WTC11 (cell line): ENCODE measurements around the gene SORCS2. TPM values are rescaled to one million over a fixed set of nuclear protein-coding genes. Genes with fewer than 3 reads are reported as not detected.

Source experiments
- ATAC-seq: fragments of 200-7000 bp; cut with Tn5 transposase; 2 replicates; pipeline ENCODE4 v1.10.0; 2021; ENCODE audit warnings: mild to moderate bottlenecking, moderate library complexity
- CTCF ChIA-PET: fragments of 300-600 bp; sonication (Branson Sonifier 250); formaldehyde crosslinking; loops from one replicate; lab custom pipeline; 2021; ENCODE audit warnings: antibody characterized with exemption; lab: Charles Lee
- POLR2A ChIA-PET: fragments of 350-600 bp; sonication (Branson Sonifier 250); formaldehyde crosslinking; loops from one replicate; lab custom pipeline; 2021; ENCODE audit warnings: antibody characterized with exemption; lab: Charles Lee
- DNase-seq: peaks from one replicate; pipeline ENCODE4 v3.0.0; 2021; ENCODE audit warnings: low spot score
- H3K27ac Mint-ChIP-seq: 2 replicates; pipeline ENCODE4 v1.8.0; 2021; ENCODE audit warnings: mixed read lengths
- H3K27me3 Mint-ChIP-seq: 2 replicates; pipeline ENCODE4 v1.8.0; 2021; ENCODE audit warnings: low read depth, mild to moderate bottlenecking, moderate library complexity, mixed read lengths
- H3K36me3 Mint-ChIP-seq: 2 replicates; pipeline ENCODE4 v1.8.0; 2021; ENCODE audit warnings: mixed read lengths
- H3K4me1 Mint-ChIP-seq: 2 replicates; pipeline ENCODE4 v1.8.0; 2022; ENCODE audit warnings: mixed read lengths
- H3K4me3 Mint-ChIP-seq: 2 replicates; pipeline ENCODE4 v1.8.0; 2021; ENCODE audit warnings: mild to moderate bottlenecking, moderate library complexity, mixed read lengths
- H3K9me3 Mint-ChIP-seq: 2 replicates; pipeline ENCODE4 v1.8.0; 2021; ENCODE audit warnings: mixed read lengths
- ATF1 ChIP-seq: sonication (generic); formaldehyde crosslinking; IDR thresholded peaks from 2 replicates; pipeline ENCODE4 v1.8.1; 2023; ENCODE audit warnings: mild to moderate bottlenecking, moderate library complexity, missing genetic modification reagents
- CBFB ChIP-seq: sonication (generic); formaldehyde crosslinking; IDR thresholded peaks from 2 replicates; pipeline ENCODE4 v1.8.1; 2022; ENCODE audit warnings: mild to moderate bottlenecking, low read depth, missing genetic modification reagents
- ELF4 ChIP-seq: sonication (generic); formaldehyde crosslinking; IDR thresholded peaks from 2 replicates; pipeline ENCODE4 v1.8.1; 2022; ENCODE audit warnings: low read depth, mild to moderate bottlenecking, moderate library complexity, missing genetic modification reagents
- ETV6 ChIP-seq: sonication (generic); formaldehyde crosslinking; IDR thresholded peaks from 2 replicates; pipeline ENCODE4 v1.8.1; 2022; ENCODE audit warnings: mild to moderate bottlenecking, missing genetic modification reagents
- IRF2 ChIP-seq: sonication (generic); formaldehyde crosslinking; IDR thresholded peaks from 2 replicates; pipeline ENCODE4 v1.8.0; 2022; ENCODE audit warnings: low read depth, missing genetic modification reagents, borderline replicate concordance
- JUN ChIP-seq: sonication (generic); formaldehyde crosslinking; IDR thresholded peaks from 2 replicates; pipeline ENCODE4 v1.8.0; 2023; ENCODE audit warnings: mild to moderate bottlenecking, missing genetic modification reagents
- KAT7 ChIP-seq: sonication (generic); formaldehyde crosslinking; IDR thresholded peaks from 2 replicates; pipeline ENCODE4 v1.8.1; 2023; ENCODE audit warnings: missing genetic modification reagents, mild to moderate bottlenecking, borderline replicate concordance
- MXD4 ChIP-seq: fragments of 250-450 bp; sonication (Bioruptor Pico); IDR thresholded peaks from 2 replicates; pipeline ENCODE4 v1.8.0; 2021; ENCODE audit warnings: mild to moderate bottlenecking, moderate library complexity, borderline replicate concordance
- MYBL2 ChIP-seq: sonication (generic); formaldehyde crosslinking; IDR thresholded peaks from 2 replicates; pipeline ENCODE4 v1.8.1; 2023; ENCODE audit warnings: mild to moderate bottlenecking, moderate library complexity, missing genetic modification reagents
- NR1H2 ChIP-seq: sonication (generic); formaldehyde crosslinking; IDR thresholded peaks from 2 replicates; pipeline ENCODE4 v1.9.0; 2021; ENCODE audit warnings: mild to moderate bottlenecking, moderate library complexity, missing genetic modification reagents
- NR2C2 ChIP-seq: sonication (generic); formaldehyde crosslinking; IDR thresholded peaks from 2 replicates; pipeline ENCODE4 v1.8.0; 2022; ENCODE audit warnings: mild to moderate bottlenecking, missing genetic modification reagents
- PRRX2 ChIP-seq: fragments of 250-450 bp; sonication (Bioruptor Pico); IDR thresholded peaks from 2 replicates; pipeline ENCODE4 v1.8.0; 2021; ENCODE audit warnings: mild to moderate bottlenecking
- TEAD4 ChIP-seq: sonication (generic); formaldehyde crosslinking; IDR thresholded peaks from 2 replicates; pipeline ENCODE4 v1.8.0; 2022; ENCODE audit warnings: mild to moderate bottlenecking, missing genetic modification reagents
- ZNF263 ChIP-seq: sonication (generic); formaldehyde crosslinking; IDR thresholded peaks from 2 replicates; pipeline ENCODE4 v1.8.1; 2022; ENCODE audit warnings: low read depth, mild to moderate bottlenecking, moderate library complexity, missing genetic modification reagents
- ZNF317 ChIP-seq: sonication (generic); formaldehyde crosslinking; IDR thresholded peaks from 2 replicates; pipeline ENCODE4 v1.8.1; 2023; ENCODE audit warnings: low read depth, mild to moderate bottlenecking, moderate library complexity, missing genetic modification reagents, borderline replicate concordance
- ZNF396 ChIP-seq: fragments of 250-450 bp; sonication (Bioruptor Pico); IDR thresholded peaks from 2 replicates; pipeline ENCODE4 v1.8.0; 2021; ENCODE audit warnings: mild to moderate bottlenecking, moderate library complexity, borderline replicate concordance
- ZNF671 ChIP-seq: fragments of 250-450 bp; sonication (Bioruptor Pico); IDR thresholded peaks from 2 replicates; pipeline ENCODE4 v1.8.0; 2021; ENCODE audit warnings: mild to moderate bottlenecking
- total RNA-seq: library from RNA; stranded (reverse); gene quantifications from 3 replicates; pipeline ENCODE4 v1.2.3, GENCODE V29; 2021
- TF ChIP-seq, protein P1 (sequence below): sonication (generic); formaldehyde crosslinking; IDR thresholded peaks from 2 replicates; pipeline ENCODE4 v1.8.1; 2023; ENCODE audit warnings: mild to moderate bottlenecking, missing genetic modification reagents, moderate library complexity
- TF ChIP-seq, protein P2 (sequence below): sonication (generic); formaldehyde crosslinking; IDR thresholded peaks from 2 replicates; pipeline ENCODE4 v1.8.1; 2023; ENCODE audit warnings: mild to moderate bottlenecking, missing genetic modification reagents, borderline replicate concordance
- TF ChIP-seq, protein P3 (sequence below): fragments of 200-600 bp; IDR thresholded peaks from 2 replicates; pipeline ENCODE4 v1.8.0; 2022; ENCODE audit warnings: antibody characterized with exemption
- TF ChIP-seq, protein P4 (sequence below): sonication (generic); formaldehyde crosslinking; IDR thresholded peaks from 2 replicates; pipeline ENCODE4 v1.8.1; 2022; ENCODE audit warnings: mild to moderate bottlenecking, moderate library complexity, missing genetic modification reagents
- TF ChIP-seq, protein P5 (sequence below): sonication (generic); formaldehyde crosslinking; IDR thresholded peaks from 2 replicates; pipeline ENCODE4 v1.8.1; 2022; ENCODE audit warnings: missing genetic modification reagents, borderline replicate concordance

The SORCS2 gene
- total RNA-seq, 1 experiment from 2014 or later, result 6.6 TPM

DNA sequence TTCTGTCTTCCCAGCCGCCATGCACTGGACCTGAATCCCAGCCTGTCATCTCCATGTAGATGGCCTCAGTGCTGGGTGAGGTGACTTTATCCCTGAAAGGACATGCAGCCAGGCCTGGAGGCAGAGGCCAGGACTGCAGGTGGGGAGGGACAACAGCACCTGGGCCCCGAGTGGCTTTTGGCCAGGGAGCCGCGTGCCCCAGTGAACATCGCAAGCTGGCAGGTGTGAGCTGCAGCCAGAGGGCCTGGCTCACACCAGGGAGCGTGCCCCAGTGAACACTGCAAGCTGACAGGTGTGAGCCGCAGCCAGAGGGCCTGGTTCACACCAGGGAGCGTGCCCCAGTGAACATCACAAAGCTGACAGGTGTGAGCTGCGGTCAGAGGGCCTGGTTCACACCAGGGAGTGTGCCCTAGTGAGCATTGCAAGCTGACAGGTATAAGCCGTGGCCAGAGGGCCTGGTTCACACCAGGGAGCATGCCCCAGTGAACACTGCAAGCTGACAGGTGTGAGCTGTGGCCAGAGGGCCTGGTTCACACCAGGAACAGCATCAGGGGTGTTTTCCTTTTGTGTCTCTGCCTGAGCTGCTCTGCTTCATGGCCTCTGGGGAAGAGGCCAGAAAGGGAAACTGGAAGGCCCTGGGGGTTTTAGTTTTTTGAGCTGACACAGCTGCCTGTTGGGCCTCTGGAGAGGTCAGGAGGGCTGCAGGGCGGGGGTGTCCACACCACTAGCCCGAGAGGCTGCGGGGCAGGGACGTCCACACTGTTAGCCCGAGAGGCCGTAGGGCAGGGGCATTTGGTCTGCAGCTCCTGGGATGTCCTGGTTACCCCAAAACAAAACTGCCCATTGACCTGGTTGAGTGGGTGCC lies 265.1 kb downstream of the SORCS2 start:
- no peaks in the 10 kb centered on the region; the same call in 1 of the 2 replicates for H3K27me3 Mint-ChIP-seq
- H3K27ac Mint-ChIP-seq, result no peak overlapping the region
- DNase-seq, result no peak
- POLR2A ChIA-PET, result no interaction called here
- H3K36me3 Mint-ChIP-seq, result no peaks in the 10 kb centered on the region
- CTCF ChIA-PET, result interaction anchor here (0.6 kb wide), 1 partner anchor 345 kb away, joined by 3 read pairs; no protein-coding TSS in a partner anchor
- H3K9me3 Mint-ChIP-seq, result no peaks in the 10 kb centered on the region
- TF ChIP-seq, protein P1, sequence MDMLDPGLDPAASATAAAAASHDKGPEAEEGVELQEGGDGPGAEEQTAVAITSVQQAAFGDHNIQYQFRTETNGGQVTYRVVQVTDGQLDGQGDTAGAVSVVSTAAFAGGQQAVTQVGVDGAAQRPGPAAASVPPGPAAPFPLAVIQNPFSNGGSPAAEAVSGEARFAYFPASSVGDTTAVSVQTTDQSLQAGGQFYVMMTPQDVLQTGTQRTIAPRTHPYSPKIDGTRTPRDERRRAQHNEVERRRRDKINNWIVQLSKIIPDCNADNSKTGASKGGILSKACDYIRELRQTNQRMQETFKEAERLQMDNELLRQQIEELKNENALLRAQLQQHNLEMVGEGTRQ (CRISPR knock-in tag), result no peak
- TF ChIP-seq, protein P2, sequence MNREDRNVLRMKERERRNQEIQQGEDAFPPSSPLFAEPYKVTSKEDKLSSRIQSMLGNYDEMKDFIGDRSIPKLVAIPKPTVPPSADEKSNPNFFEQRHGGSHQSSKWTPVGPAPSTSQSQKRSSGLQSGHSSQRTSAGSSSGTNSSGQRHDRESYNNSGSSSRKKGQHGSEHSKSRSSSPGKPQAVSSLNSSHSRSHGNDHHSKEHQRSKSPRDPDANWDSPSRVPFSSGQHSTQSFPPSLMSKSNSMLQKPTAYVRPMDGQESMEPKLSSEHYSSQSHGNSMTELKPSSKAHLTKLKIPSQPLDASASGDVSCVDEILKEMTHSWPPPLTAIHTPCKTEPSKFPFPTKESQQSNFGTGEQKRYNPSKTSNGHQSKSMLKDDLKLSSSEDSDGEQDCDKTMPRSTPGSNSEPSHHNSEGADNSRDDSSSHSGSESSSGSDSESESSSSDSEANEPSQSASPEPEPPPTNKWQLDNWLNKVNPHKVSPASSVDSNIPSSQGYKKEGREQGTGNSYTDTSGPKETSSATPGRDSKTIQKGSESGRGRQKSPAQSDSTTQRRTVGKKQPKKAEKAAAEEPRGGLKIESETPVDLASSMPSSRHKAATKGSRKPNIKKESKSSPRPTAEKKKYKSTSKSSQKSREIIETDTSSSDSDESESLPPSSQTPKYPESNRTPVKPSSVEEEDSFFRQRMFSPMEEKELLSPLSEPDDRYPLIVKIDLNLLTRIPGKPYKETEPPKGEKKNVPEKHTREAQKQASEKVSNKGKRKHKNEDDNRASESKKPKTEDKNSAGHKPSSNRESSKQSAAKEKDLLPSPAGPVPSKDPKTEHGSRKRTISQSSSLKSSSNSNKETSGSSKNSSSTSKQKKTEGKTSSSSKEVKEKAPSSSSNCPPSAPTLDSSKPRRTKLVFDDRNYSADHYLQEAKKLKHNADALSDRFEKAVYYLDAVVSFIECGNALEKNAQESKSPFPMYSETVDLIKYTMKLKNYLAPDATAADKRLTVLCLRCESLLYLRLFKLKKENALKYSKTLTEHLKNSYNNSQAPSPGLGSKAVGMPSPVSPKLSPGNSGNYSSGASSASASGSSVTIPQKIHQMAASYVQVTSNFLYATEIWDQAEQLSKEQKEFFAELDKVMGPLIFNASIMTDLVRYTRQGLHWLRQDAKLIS (CRISPR knock-in tag), result no peak
- no peak for TF ChIP-seq KAT7 (CRISPR knock-in tag)
- no peak for TF ChIP-seq MXD4 (CRISPR knock-in tag)
- no peak for TF ChIP-seq ETV6 (CRISPR knock-in tag)
- TF ChIP-seq JUN (CRISPR knock-in tag), result no peak
- TF ChIP-seq, protein P3, sequence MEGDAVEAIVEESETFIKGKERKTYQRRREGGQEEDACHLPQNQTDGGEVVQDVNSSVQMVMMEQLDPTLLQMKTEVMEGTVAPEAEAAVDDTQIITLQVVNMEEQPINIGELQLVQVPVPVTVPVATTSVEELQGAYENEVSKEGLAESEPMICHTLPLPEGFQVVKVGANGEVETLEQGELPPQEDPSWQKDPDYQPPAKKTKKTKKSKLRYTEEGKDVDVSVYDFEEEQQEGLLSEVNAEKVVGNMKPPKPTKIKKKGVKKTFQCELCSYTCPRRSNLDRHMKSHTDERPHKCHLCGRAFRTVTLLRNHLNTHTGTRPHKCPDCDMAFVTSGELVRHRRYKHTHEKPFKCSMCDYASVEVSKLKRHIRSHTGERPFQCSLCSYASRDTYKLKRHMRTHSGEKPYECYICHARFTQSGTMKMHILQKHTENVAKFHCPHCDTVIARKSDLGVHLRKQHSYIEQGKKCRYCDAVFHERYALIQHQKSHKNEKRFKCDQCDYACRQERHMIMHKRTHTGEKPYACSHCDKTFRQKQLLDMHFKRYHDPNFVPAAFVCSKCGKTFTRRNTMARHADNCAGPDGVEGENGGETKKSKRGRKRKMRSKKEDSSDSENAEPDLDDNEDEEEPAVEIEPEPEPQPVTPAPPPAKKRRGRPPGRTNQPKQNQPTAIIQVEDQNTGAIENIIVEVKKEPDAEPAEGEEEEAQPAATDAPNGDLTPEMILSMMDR, result no peak
- TF ChIP-seq ZNF671, result no peak
- TF ChIP-seq, protein P4, sequence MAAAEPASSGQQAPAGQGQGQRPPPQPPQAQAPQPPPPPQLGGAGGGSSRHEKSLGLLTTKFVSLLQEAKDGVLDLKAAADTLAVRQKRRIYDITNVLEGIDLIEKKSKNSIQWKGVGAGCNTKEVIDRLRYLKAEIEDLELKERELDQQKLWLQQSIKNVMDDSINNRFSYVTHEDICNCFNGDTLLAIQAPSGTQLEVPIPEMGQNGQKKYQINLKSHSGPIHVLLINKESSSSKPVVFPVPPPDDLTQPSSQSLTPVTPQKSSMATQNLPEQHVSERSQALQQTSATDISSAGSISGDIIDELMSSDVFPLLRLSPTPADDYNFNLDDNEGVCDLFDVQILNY (CRISPR knock-in tag), result no peak
- TF ChIP-seq CBFB (CRISPR knock-in tag), result no peak
- no peak for TF ChIP-seq MYBL2 (CRISPR knock-in tag)
- TF ChIP-seq, all 79 proteins: peak for 0
- Mint-ChIP-seq H3K4me3 (no peak overlapping the region), H3K4me1 (peaks cover 14% of the 10 kb centered on the region)
- ATAC-seq, result no peak

DNA sequence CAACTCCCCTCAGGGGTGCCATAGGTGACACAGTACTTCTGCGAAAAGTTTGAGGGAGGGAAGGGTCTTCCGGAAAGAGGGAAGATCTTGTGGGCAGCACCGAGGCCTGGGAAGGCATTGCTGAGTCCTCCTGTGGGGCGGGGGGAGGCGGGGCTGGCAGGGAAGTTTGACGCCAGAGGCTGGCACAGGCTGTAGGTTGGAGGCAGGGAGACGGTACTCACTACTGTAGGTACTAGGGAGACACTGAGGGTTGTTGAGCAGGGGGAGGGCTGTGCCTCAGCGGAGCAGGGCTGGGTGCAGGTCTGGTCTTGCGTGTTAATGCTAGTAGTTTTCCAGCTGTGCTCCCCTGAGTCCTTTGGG lies 265.7 kb downstream of the SORCS2 start:
- Mint-ChIP-seq H3K27me3 (no peaks in the 10 kb centered on the region; the same call in 1 of the 2 replicates), H3K27ac (no peak overlapping the region), H3K4me3 (no peak overlapping the region), H3K9me3 (no peaks in the 10 kb centered on the region), H3K4me1 (peaks cover 14% of the 10 kb centered on the region), H3K36me3 (no peaks in the 10 kb centered on the region)
- ChIA-PET CTCF (no interaction called here), POLR2A (no interaction called here)
- TF ChIP-seq ATF1 (CRISPR knock-in tag), result no peak
- TF ChIP-seq PRRX2 (CRISPR knock-in tag), result no peak
- no peak for TF ChIP-seq ELF4 (CRISPR knock-in tag)
- no peak for TF ChIP-seq NR1H2
- TF ChIP-seq, protein P5, sequence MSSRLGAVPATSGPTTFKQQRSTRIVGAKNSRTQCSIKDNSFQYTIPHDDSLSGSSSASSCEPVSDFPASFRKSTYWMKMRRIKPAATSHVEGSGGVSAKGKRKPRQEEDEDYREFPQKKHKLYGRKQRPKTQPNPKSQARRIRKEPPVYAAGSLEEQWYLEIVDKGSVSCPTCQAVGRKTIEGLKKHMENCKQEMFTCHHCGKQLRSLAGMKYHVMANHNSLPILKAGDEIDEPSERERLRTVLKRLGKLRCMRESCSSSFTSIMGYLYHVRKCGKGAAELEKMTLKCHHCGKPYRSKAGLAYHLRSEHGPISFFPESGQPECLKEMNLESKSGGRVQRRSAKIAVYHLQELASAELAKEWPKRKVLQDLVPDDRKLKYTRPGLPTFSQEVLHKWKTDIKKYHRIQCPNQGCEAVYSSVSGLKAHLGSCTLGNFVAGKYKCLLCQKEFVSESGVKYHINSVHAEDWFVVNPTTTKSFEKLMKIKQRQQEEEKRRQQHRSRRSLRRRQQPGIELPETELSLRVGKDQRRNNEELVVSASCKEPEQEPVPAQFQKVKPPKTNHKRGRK (CRISPR knock-in tag), result no peak
- TF ChIP-seq ZNF396 (CRISPR knock-in tag), result no peak
- no peak for TF ChIP-seq TEAD4 (CRISPR knock-in tag)
- TF ChIP-seq, protein P1 (CRISPR knock-in tag), result no peak
- TF ChIP-seq ZNF263 (CRISPR knock-in tag), result no peak
- TF ChIP-seq, protein P4 (CRISPR knock-in tag), result no peak
- TF ChIP-seq ZNF671, result no peak
- TF ChIP-seq IRF2 (CRISPR knock-in tag), result no peak
- TF ChIP-seq NR2C2 (CRISPR knock-in tag), result no peak
- TF ChIP-seq ZNF317, result no peak
- ATAC-seq (no peak), DNase-seq (no peak)
